ENCODE results near the gene LYL1. TPM values are rescaled to one million over a fixed set of nuclear protein-coding genes. Genes with fewer than 3 reads are reported as not detected.
A peak's percentile ranks its signal among the peaks of the same experiment; 100 is the strongest.

Gene LYL1
- total RNA-seq, 1 experiment from 2014 or later = 0.59 TPM

- H3K27me3 ChIP-seq (replicated peaks; ENCODE audit: control insufficient read depth, insufficient read depth, low read length) = no peaks in the 10 kb centered on the region
- ChIA-PET CTCF (no interaction called here), POLR2A (no interaction called here)
- H3K36me3 Mint-ChIP-seq (ENCODE audit: insufficient read depth, unreplicated experiment) = peaks cover 23% of the 10 kb centered on the region
- H3K36me3 ChIP-seq (ENCODE audit: control insufficient read depth, insufficient read depth, low read length) = peaks cover 3% of the 10 kb centered on the region
- no peaks in the 10 kb centered on the region for H3K27me3 Mint-ChIP-seq (ENCODE audit: insufficient read depth, unreplicated experiment)
- H3K4me1 ChIP-seq = no peaks in the 10 kb centered on the region
- no TSS peak for BruUV-seq (replicated peaks)
- H3K4me1 Mint-ChIP-seq (ENCODE audit: low read depth, unreplicated experiment) = peaks cover 6% of the 10 kb centered on the region
- no peak overlapping the region for H3K4me3 ChIP-seq (ENCODE audit: low read depth, low read length)
- no peak overlapping the region for H3K27ac Mint-ChIP-seq (ENCODE audit: unreplicated experiment)
- H3K9me3 Mint-ChIP-seq (ENCODE audit: unreplicated experiment) = no peaks in the 10 kb centered on the region
- intact Hi-C loops (cut with micrococcal nuclease; ENCODE audit: unreplicated experiment) = no loop called here
- H3K4me3 Mint-ChIP-seq (ENCODE audit: unreplicated experiment) = peak overlapping the region; percentile 80
- no peak for DNase-seq
- no peaks in the 10 kb centered on the region for H3K9me3 ChIP-seq
- no peak for TF ChIP-seq CTCF (IDR thresholded peaks at IDR 0.05; ENCODE audit: insufficient read depth in 1 of 2, low read depth in 1 of 2, low read length in 1 of 2, severe bottlenecking in 1 of 2, unreplicated experiment in 1 of 2)
These were observed 17.0 kb upstream of the LYL1 start for GRCh38 chr19:13119627-13120026.

GRCh38 chr19:13118424-13119193 lies 16.0 kb upstream of the LYL1 start:
- CTCF ChIA-PET = interaction anchor here (0.5 to 0.9 kb wide), 3 partner anchors 11 to 153 kb away, joined by 3 to 6 read pairs (median 5); no protein-coding TSS in a partner anchor
- H3K27me3 Mint-ChIP-seq (ENCODE audit: insufficient read depth, unreplicated experiment) = no peaks in the 10 kb centered on the region
- H3K9me3 Mint-ChIP-seq (ENCODE audit: unreplicated experiment) = no peaks in the 10 kb centered on the region
- DNase-seq = peak; percentile 69 to 82
- H3K4me3 ChIP-seq (ENCODE audit: low read depth, low read length) = peak overlapping the region; percentile 93
- peak overlapping the region; percentile 80 for H3K4me3 Mint-ChIP-seq (ENCODE audit: unreplicated experiment)
- no TSS peak for BruUV-seq (replicated peaks)
- H3K36me3 Mint-ChIP-seq (ENCODE audit: insufficient read depth, unreplicated experiment) = peaks cover 23% of the 10 kb centered on the region
- H3K27ac Mint-ChIP-seq (ENCODE audit: unreplicated experiment) = peak overlapping the region; percentile 53
- intact Hi-C loops (cut with micrococcal nuclease; ENCODE audit: unreplicated experiment) = no loop called here
- no peak for TF ChIP-seq CTCF (IDR thresholded peaks at IDR 0.05; ENCODE audit: insufficient read depth in 1 of 2, low read depth in 1 of 2, low read length in 1 of 2, severe bottlenecking in 1 of 2, unreplicated experiment in 1 of 2)
- H3K27me3 ChIP-seq (replicated peaks; ENCODE audit: control insufficient read depth, insufficient read depth, low read length) = no peaks in the 10 kb centered on the region
- H3K4me1 Mint-ChIP-seq (ENCODE audit: low read depth, unreplicated experiment) = peaks cover 6% of the 10 kb centered on the region
- H3K9me3 ChIP-seq = no peaks in the 10 kb centered on the region
- POLR2A ChIA-PET = interaction anchor here (0.9 to 1.0 kb wide), 3 partner anchors 9 to 45 kb away, joined by 3 to 6 read pairs (median 4); no protein-coding TSS in a partner anchor
- H3K36me3 ChIP-seq (ENCODE audit: control insufficient read depth, insufficient read depth, low read length) = peaks cover 1% of the 10 kb centered on the region
- no peaks in the 10 kb centered on the region for H3K4me1 ChIP-seq

GRCh38 chr19:13117772-13118423 lies 15.2 kb upstream of the LYL1 start, which contains the start of gene NACC1:
TSS of gene NACC1 (plus strand) at chr19:13118264. CDS start at chr19:13135208, 16,944 bp downstream.
- no TSS peak for BruUV-seq (replicated peaks)
- H3K4me3 Mint-ChIP-seq (ENCODE audit: unreplicated experiment) = peak within 1 kb of the TSS; percentile 100
- H3K9me3 ChIP-seq = no peaks in the 10 kb centered on the region
- H3K27me3 ChIP-seq (replicated peaks; ENCODE audit: control insufficient read depth, insufficient read depth, low read length) = no peaks in the 10 kb centered on the region
- H3K4me3 ChIP-seq (ENCODE audit: low read depth, low read length) = peak within 1 kb of the TSS; percentile 93
- peaks cover 6% of the 10 kb centered on the region for H3K4me1 Mint-ChIP-seq (ENCODE audit: low read depth, unreplicated experiment)
- DNase-seq = peak; percentile 87 to 93
- intact Hi-C loops (cut with micrococcal nuclease; ENCODE audit: unreplicated experiment) = loop anchor here (2.0 kb wide), 1 partner anchor 33 kb away; the partner anchor contains the start of genes IER2 and STX10
- H3K36me3 ChIP-seq (ENCODE audit: control insufficient read depth, insufficient read depth, low read length) = peaks cover 1% of the 10 kb centered on the region
- H3K4me1 ChIP-seq = no peaks in the 10 kb centered on the region
- H3K27ac Mint-ChIP-seq (ENCODE audit: unreplicated experiment) = peak within 1 kb of the TSS; percentile 96
- ChIA-PET POLR2A (interaction anchor here (0.7 to 1.0 kb wide), 4 partner anchors 10 to 46 kb away, joined by 3 to 6 read pairs (median 4); no protein-coding TSS in a partner anchor), CTCF (interaction anchor here (0.5 to 0.9 kb wide), 4 partner anchors 10 to 152 kb away, joined by 3 to 5 read pairs (median 4); no protein-coding TSS in a partner anchor)
- no peaks in the 10 kb centered on the region for H3K27me3 Mint-ChIP-seq (ENCODE audit: insufficient read depth, unreplicated experiment)
- no peaks in the 10 kb centered on the region for H3K9me3 Mint-ChIP-seq (ENCODE audit: unreplicated experiment)
- no peak for TF ChIP-seq CTCF (IDR thresholded peaks at IDR 0.05; ENCODE audit: insufficient read depth in 1 of 2, low read depth in 1 of 2, low read length in 1 of 2, severe bottlenecking in 1 of 2, unreplicated experiment in 1 of 2)
- peaks cover 23% of the 10 kb centered on the region for H3K36me3 Mint-ChIP-seq (ENCODE audit: insufficient read depth, unreplicated experiment)

Data from Caco-2 (cell line).